NB4 (cell line): ENCODE measurements around the gene FBL.

Source experiments
- DNase-seq: peaks from one replicate; pipeline ENCODE4 v3.0.0; 2010; ENCODE audit warnings: low read depth
- H3K4me3 ChIP-seq: one replicate; pipeline ENCODE4 v1.5.1; 2011; ENCODE audit warnings: mild to moderate bottlenecking, low read depth, low read length, moderate library complexity
- CTCF ChIP-seq: IDR thresholded peaks from one replicate; pipeline ENCODE4 v1.5.1; 2012; ENCODE audit warnings: low read depth, low read length
- MAX ChIP-seq: IDR thresholded peaks from 2 replicates; pipeline ENCODE4 v1.6.1; 2011; ENCODE audit warnings: low read depth, low read length
- MYC ChIP-seq: IDR thresholded peaks from 2 replicates; pipeline ENCODE4 v1.6.1; 2011; ENCODE audit warnings: low read depth, low read length
- POLR2A ChIP-seq: IDR thresholded peaks from 2 replicates; pipeline ENCODE4 v1.6.1; 2011; ENCODE audit warnings: mild to moderate bottlenecking; ENCODE audit not compliant: insufficient read length; ENCODE audit errors: extremely low read depth

FBL gene

GRCh38 chr19:39828015-39828653, 18.0 kb downstream of the FBL start:
- no peak for DNase-seq
- H3K4me3 ChIP-seq = no peak overlapping the region
- TF ChIP-seq MAX = no peak
- TF ChIP-seq CTCF = no peak
- TF ChIP-seq POLR2A = no peak
- TF ChIP-seq MYC = no peak

GRCh38 chr19:39827216-39827615, 19.0 kb downstream of the FBL start:
- no peak overlapping the region for H3K4me3 ChIP-seq
- TF ChIP-seq CTCF = no peak
- no peak for TF ChIP-seq MYC
- TF ChIP-seq MAX = no peak
- no peak for TF ChIP-seq POLR2A
- no peak for DNase-seq

GRCh38 chr19:39826311-39826945, 19.8 kb downstream of the FBL start:
- DNase-seq = no peak
- TF ChIP-seq MYC = no peak
- no peak for TF ChIP-seq CTCF
- TF ChIP-seq MAX = no peak
- no peak for TF ChIP-seq POLR2A
- no peak overlapping the region for H3K4me3 ChIP-seq

GRCh38 chr19:39825531-39826076, 20.6 kb downstream of the FBL start:
- H3K4me3 ChIP-seq = no peak overlapping the region

GRCh38 chr19:39825093-39825463, 21.1 kb downstream of the FBL start:
- no peak for DNase-seq
- TF ChIP-seq CTCF (no peak), MAX (no peak), POLR2A (no peak), MYC (no peak)
- no peak overlapping the region for H3K4me3 ChIP-seq

More at GRCh38 chr19:39825531-39826076, 20.6 kb downstream of the FBL start:
- TF ChIP-seq CTCF (no peak), MAX (no peak), POLR2A (no peak), MYC (no peak)
- DNase-seq = no peak
